IMR-90 (cell line): ENCODE data around the gene ARL8B. TPM values are rescaled to one million over a fixed set of nuclear protein-coding genes. Genes with fewer than 3 reads are reported as not detected.

Source experiments
- ATAC-seq: fragments of 200-7000 bp; cut with Tn5 transposase; 2 replicates; pipeline ENCODE4 v1.9.1; 2020; ENCODE audit warnings: low read depth, mild to moderate bottlenecking, moderate library complexity
- BruUV-seq: library from RNA; stranded (reverse); fragments of 400-500 nt; replicated peaks from 2 replicates; lab custom pipeline; 2021; lab: Mats Ljungman, UMichigan
- CTCF ChIA-PET: fragments of 300-600 bp; formaldehyde crosslinking; extraction: SDS; loops from one replicate; lab custom pipeline; 2021; ENCODE audit warnings: antibody characterized with exemption; lab: Yijun Ruan, JAX
- POLR2A ChIA-PET: fragments of 300-600 bp; sonication (Branson Sonifier 250); formaldehyde crosslinking; loops from one replicate; lab custom pipeline; 2022; ENCODE audit warnings: antibody characterized with exemption; ENCODE audit not compliant: unreplicated experiment; lab: Charles Lee
- DNase-seq: peaks from one replicate; pipeline ENCODE4 v3.0.0; 2013
- H2AFZ ChIP-seq: replicated peaks from 2 replicates; pipeline ENCODE3; 2013; ENCODE audit warnings: low read length, mild to moderate bottlenecking; ENCODE audit not compliant: poor library complexity
- H2AK5ac ChIP-seq: 2 replicates; pipeline ENCODE4 v1.6.1; 2013; ENCODE audit warnings: low read depth, low read length, inconsistent platforms
- H2AK9ac ChIP-seq: replicated peaks from 2 replicates; pipeline ENCODE3; 2013; ENCODE audit warnings: mild to moderate bottlenecking, low read depth, low read length, moderate library complexity; ENCODE audit not compliant: poor library complexity
- H2BK120ac ChIP-seq: 2 replicates; pipeline ENCODE4 v1.6.1; 2013; ENCODE audit warnings: low read depth, low read length, inconsistent platforms
- H2BK15ac ChIP-seq: 3 replicates; pipeline ENCODE4 v1.6.1; 2013; ENCODE audit warnings: low read depth, low read length, inconsistent platforms
- H2BK20ac ChIP-seq: 2 replicates; pipeline ENCODE4 v1.6.1; 2013; ENCODE audit warnings: low read depth, mild to moderate bottlenecking, inconsistent platforms, low read length, moderate library complexity
- H2BK5ac ChIP-seq: 2 replicates; pipeline ENCODE4 v1.6.1; 2013; ENCODE audit warnings: mild to moderate bottlenecking, low read depth, low read length, inconsistent platforms; ENCODE audit not compliant: poor library complexity, severe bottlenecking
- H3K14ac ChIP-seq: replicated peaks from 2 replicates; pipeline ENCODE4 v1.6.1; 2013; ENCODE audit warnings: low read depth, low read length, inconsistent platforms
- H3K18ac ChIP-seq: 2 replicates; pipeline ENCODE4 v1.6.1; 2013; ENCODE audit warnings: low read depth, low read length, control low read depth
- H3K23ac ChIP-seq: 2 replicates; pipeline ENCODE4 v1.6.1; 2013; ENCODE audit warnings: low read depth, low read length, inconsistent platforms
- H3K27ac ChIP-seq: 2 replicates; pipeline ENCODE4 v1.5.1; 2013; ENCODE audit warnings: mild to moderate bottlenecking, control low read depth, low read length; ENCODE audit not compliant: insufficient read depth
- H3K27me3 ChIP-seq: 2 replicates; pipeline ENCODE4 v1.6.1; 2013; ENCODE audit warnings: low read length; ENCODE audit not compliant: control insufficient read depth, insufficient read depth
- H3K36me3 ChIP-seq: 2 replicates; pipeline ENCODE4 v1.6.1; 2013; ENCODE audit warnings: low read length, mixed read lengths; ENCODE audit not compliant: control insufficient read depth, insufficient read depth
- H3K4ac ChIP-seq: 2 replicates; pipeline ENCODE4 v1.6.1; 2013; ENCODE audit warnings: low read depth, low read length, inconsistent platforms
- H3K4me1 ChIP-seq: 2 replicates; pipeline ENCODE4 v1.6.1; 2013; ENCODE audit warnings: low read length, mixed read lengths; ENCODE audit not compliant: control insufficient read depth, insufficient read depth
- H3K4me2 ChIP-seq: 2 replicates; pipeline ENCODE4 v1.6.1; 2013; ENCODE audit warnings: low read depth, mild to moderate bottlenecking, control low read depth, low read length, moderate library complexity
- H3K4me3 ChIP-seq: 2 replicates; pipeline ENCODE4 v1.5.1; 2013; ENCODE audit warnings: low read depth, mild to moderate bottlenecking, control low read depth, low read length, moderate library complexity; ENCODE audit not compliant: insufficient read depth
- H3K56ac ChIP-seq: 2 replicates; pipeline ENCODE4 v1.6.1; 2013; ENCODE audit warnings: low read length, inconsistent platforms; ENCODE audit not compliant: insufficient read depth; ENCODE audit errors: extremely low read depth
- H3K79me1 ChIP-seq, 2 experiments: 2 replicates each; pipeline ENCODE4 v1.6.1; 2013; ENCODE audit warnings: low read length in 2 of 2, inconsistent platforms in 1 of 2, low read depth in 1 of 2
- H3K9ac ChIP-seq: 2 replicates; pipeline ENCODE4 v1.6.1; 2013; ENCODE audit warnings: low read depth, low read length, control low read depth
- H3K9me1 ChIP-seq: 2 replicates; pipeline ENCODE4 v1.6.1; 2013; ENCODE audit warnings: low read length, inconsistent platforms; ENCODE audit not compliant: insufficient read depth
- H3K9me3 ChIP-seq: 2 replicates; pipeline ENCODE4 v1.6.1; 2013; ENCODE audit warnings: low read length; ENCODE audit not compliant: control insufficient read depth, insufficient read depth
- H4K20me1 ChIP-seq: 2 replicates; pipeline ENCODE4 v1.6.1; 2013; ENCODE audit warnings: low read length, inconsistent platforms; ENCODE audit not compliant: insufficient read depth
- H4K5ac ChIP-seq: 2 replicates; pipeline ENCODE4 v1.6.1; 2013; ENCODE audit warnings: mild to moderate bottlenecking, low read depth, low read length, control low read depth
- H4K8ac ChIP-seq, 2 experiments: 2 replicates each; pipeline ENCODE4 v1.6.1; 2013; ENCODE audit warnings: low read depth in 2 of 2, low read length in 2 of 2, control low read depth in 1 of 2, inconsistent platforms in 1 of 2
- H4K91ac ChIP-seq: 2 replicates; pipeline ENCODE4 v1.6.1; 2013; ENCODE audit warnings: low read depth, low read length, inconsistent platforms; ENCODE audit not compliant: insufficient read depth
- BHLHE40 ChIP-seq: fragments of 150-350 bp; IDR thresholded peaks from 2 replicates; pipeline ENCODE4 v1.6.1; 2016; ENCODE audit warnings: mild to moderate bottlenecking, low read depth, low read length
- CEBPB ChIP-seq: IDR thresholded peaks from 2 replicates; pipeline ENCODE4 v1.6.1; 2012; ENCODE audit warnings: low read depth, low read length, improper control_type of control experiment
- CHD1 ChIP-seq: IDR thresholded peaks from 2 replicates; pipeline ENCODE4 v1.6.1; 2012; ENCODE audit warnings: low read depth, low read length, improper control_type of control experiment
- CTCF ChIP-seq: conservative IDR thresholded peaks from 2 replicates; pipeline ENCODE4 v1.5.1; 2012; ENCODE audit warnings: mild to moderate bottlenecking, low read depth, low read length, improper control_type of control experiment
- ELK1 ChIP-seq: fragments of 150-350 bp; IDR thresholded peaks from 2 replicates; pipeline ENCODE4 v1.6.1; 2016; ENCODE audit warnings: low read depth, mild to moderate bottlenecking, low read length, moderate library complexity, borderline replicate concordance
- FOS ChIP-seq: fragments of 150-350 bp; IDR thresholded peaks from 2 replicates; pipeline ENCODE4 v1.6.1; 2016; ENCODE audit warnings: low read depth, low read length
- MAFK ChIP-seq: IDR thresholded peaks from 2 replicates; pipeline ENCODE4 v1.6.1; 2012; ENCODE audit warnings: low read depth, low read length, improper control_type of control experiment
- MAZ ChIP-seq: IDR thresholded peaks from 2 replicates; pipeline ENCODE4 v1.6.1; 2012; ENCODE audit warnings: low read depth, mild to moderate bottlenecking, low read length, improper control_type of control experiment, moderate library complexity, borderline replicate concordance
- MXI1 ChIP-seq: IDR thresholded peaks from 2 replicates; pipeline ENCODE4 v1.6.1; 2012; ENCODE audit warnings: low read depth, mild to moderate bottlenecking, low read length, moderate library complexity, borderline replicate concordance
- NFE2L2 ChIP-seq: fragments of 150-350 bp; IDR thresholded peaks from 2 replicates; pipeline ENCODE4 v1.6.1; 2016; ENCODE audit warnings: low read depth, mild to moderate bottlenecking, low read length
- POLR2A ChIP-seq: IDR thresholded peaks from 2 replicates; pipeline ENCODE4 v1.6.1; 2012; ENCODE audit warnings: mild to moderate bottlenecking, low read depth, low read length
- RAD21 ChIP-seq: IDR thresholded peaks from 2 replicates; pipeline ENCODE4 v1.6.1; 2012; ENCODE audit warnings: low read length, improper control_type of control experiment
- RCOR1 ChIP-seq: IDR thresholded peaks from 2 replicates; pipeline ENCODE4 v1.6.1; 2012; ENCODE audit warnings: mild to moderate bottlenecking, low read length, improper control_type of control experiment; ENCODE audit not compliant: insufficient replicate concordance
- RFX5 ChIP-seq: IDR thresholded peaks from 2 replicates; pipeline ENCODE4 v1.8.0; 2012; ENCODE audit warnings: low read depth, mild to moderate bottlenecking, low read length, moderate library complexity
- SMC3 ChIP-seq: fragments of 150-350 bp; IDR thresholded peaks from 2 replicates; pipeline ENCODE4 v1.6.1; 2016; ENCODE audit warnings: low read depth, mild to moderate bottlenecking, antibody characterized with exemption, low read length, moderate library complexity
- USF2 ChIP-seq: fragments of 150-350 bp; IDR thresholded peaks from 2 replicates; pipeline ENCODE4 v1.6.1; 2017; ENCODE audit warnings: mild to moderate bottlenecking, antibody characterized with exemption, low read length, low read depth
- WGBS, 2 experiments: methylation state at CpG; one replicate each; pipeline versions ENCODE4 v1.1.5 to v1.1.7; 2013; ENCODE audit warnings: missing lambda C conversion rate in 2 of 2; ENCODE audit not compliant: insufficient read length in 1 of 2; ENCODE audit errors: extremely low coverage in 2 of 2; 5-methylcytosine and 5-hydroxymethylcytosine counted together
- dilution Hi-C: fragments of 300-500 bp; cut with HindIII; formaldehyde crosslinking; loops from one replicate; pipeline ENCODE4 v1.14.3; 2018; ENCODE audit warnings: low sequenced_read_pairs; ENCODE audit not compliant: unreplicated experiment
- in situ Hi-C: fragments of 300-500 bp; cut with MboI; formaldehyde crosslinking; loops from 3 replicates; pipeline ENCODE4 v1.14.3; 2019; ENCODE audit warnings: low sequenced_read_pairs, inconsistent platforms, mixed read lengths
- intact Hi-C: fragments of 100-400 bp; cut with micrococcal nuclease; formaldehyde crosslinking; loops from 2 replicates; pipeline ENCODE4 v1.10.0; 2022
- polyA plus RNA-seq, 3 experiments: library from polyadenylated mRNA; depleted of rRNA; stranded (reverse); fragments of >200 nt; gene quantifications; 2 replicates each; pipeline ENCODE4 v1.2.3, GENCODE V29; 2012; ENCODE audit warnings: low replicate concordance in 1 of 3
- total RNA-seq: library from RNA; depleted of rRNA; stranded (reverse); fragments of >200 nt; gene quantifications from 2 replicates; pipeline ENCODE4 v1.2.3, GENCODE V29; 2012

Gene ARL8B
- total and polyA plus RNA-seq, 2 of the 4 experiments (the other 2 are of a cell fraction), result 32.3 to 47.0 TPM

DNA sequence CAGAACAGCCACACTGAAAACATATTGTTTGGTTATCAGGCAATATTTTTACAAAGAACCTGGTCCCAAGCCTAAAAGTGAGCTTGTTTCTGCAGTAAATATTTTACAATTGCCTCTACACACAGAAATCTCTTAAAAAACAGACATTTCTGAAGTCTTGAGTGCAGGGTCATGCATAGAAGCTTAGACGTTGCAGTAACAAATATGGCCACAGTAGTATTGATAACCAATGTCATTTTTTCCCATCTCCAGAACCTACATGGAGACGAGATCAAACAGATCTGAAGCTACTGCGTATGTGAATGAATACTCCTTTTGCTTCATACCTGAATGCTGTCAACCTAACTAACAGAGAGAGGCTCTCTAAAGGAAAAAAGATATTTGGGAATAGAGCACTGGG, 19.6 kb upstream of the ARL8B start:
- Histone ChIP-seq H2BK120ac (no peak overlapping the region), H4K8ac (no peak overlapping the region), H3K36me3 (no peaks in the 10 kb centered on the region), H2BK15ac (no peak overlapping the region), H3K9me1 (no peaks in the 10 kb centered on the region; the same call in 1 of the 2 replicates), H3K18ac (no peak overlapping the region), H2AFZ (no peak overlapping the region), H3K27ac (no peak overlapping the region), H2AK9ac (no peak overlapping the region), H2AK5ac (no peak overlapping the region), H4K91ac (no peak overlapping the region), H3K27me3 (peaks cover 4% of the 10 kb centered on the region; the same call in 1 of the 2 replicates), H3K4me1 (no peaks in the 10 kb centered on the region), H3K9ac (no peak overlapping the region), H4K5ac (no peak overlapping the region), H4K20me1 (no peaks in the 10 kb centered on the region), H3K4me3 (no peak overlapping the region), H3K23ac (no peak overlapping the region), H3K4me2 (no peak overlapping the region), H3K56ac (no peak overlapping the region), H2BK20ac (no peak overlapping the region), H3K4ac (no peak overlapping the region), H3K14ac (no peak overlapping the region), H3K9me3 (no peaks in the 10 kb centered on the region), H3K79me1 (no peaks in the 10 kb centered on the region), H2BK5ac (no peak overlapping the region)
- dilution Hi-C loops, result no loop called here
- no peak for ATAC-seq
- intact Hi-C loops, result no loop called here
- POLR2A ChIA-PET, result no interaction called here
- in situ Hi-C loops, result no loop called here
- no TSS peak for BruUV-seq
- no CpG with 5 or more reads among the region's 3 CpGs for WGBS, 2 experiments
- no peak for TF ChIP-seq CTCF
- no peak for TF ChIP-seq NFE2L2
- no peak for TF ChIP-seq BHLHE40
- TF ChIP-seq SMC3, result no peak
- no peak for TF ChIP-seq CEBPB
- no peak for TF ChIP-seq CHD1
- TF ChIP-seq RCOR1, result no peak
- TF ChIP-seq ELK1, result no peak
- no peak for TF ChIP-seq USF2
- TF ChIP-seq MXI1, result no peak
- TF ChIP-seq MAZ, result no peak
- TF ChIP-seq RFX5, result no peak
- TF ChIP-seq MAFK, result no peak
- no peak for TF ChIP-seq POLR2A
- TF ChIP-seq RAD21, result no peak
- no peak for TF ChIP-seq FOS
- DNase-seq, result no peak
- CTCF ChIA-PET, result interaction anchor here (0.8 kb wide), 1 partner anchor 456 kb away, joined by 3 read pairs; no protein-coding TSS in a partner anchor
